H1 (cell line): ENCODE data around the gene CST6. TPM values are rescaled to one million over a fixed set of nuclear protein-coding genes. Genes with fewer than 3 reads are reported as not detected.

Source experiments
- CTCF ChIA-PET: fragments of 300-600 bp; sonication (Branson Sonifier 250); formaldehyde crosslinking; loops from one replicate; lab custom pipeline; 2021; ENCODE audit not compliant: partially characterized antibody; lab: Charles Lee
- POLR2A ChIA-PET: fragments of 300-600 bp; sonication (Branson Sonifier 250); formaldehyde crosslinking; loops from one replicate; lab custom pipeline; 2021; ENCODE audit warnings: inconsistent platforms; ENCODE audit not compliant: partially characterized antibody; lab: Charles Lee
- DNase-seq, 2 experiments: peaks; one replicate each; pipeline versions ENCODE4 v3.0.0 to v3.0.0-alpha.2; 2010 to 2022; ENCODE audit warnings: low spot score in 2 of 2, low read depth in 1 of 2, mixed read lengths in 1 of 2
- FAIRE-seq: peaks from 2 replicates; lab custom pipeline; 2011; peaks lifted over from hg19 to GRCh38; lab: Jason Lieb, UNC
- H2AFZ ChIP-seq: 2 replicates; pipeline ENCODE4 v1.8.1; 2012; ENCODE audit warnings: low read length, inconsistent platforms
- H2AK5ac ChIP-seq: 2 replicates; pipeline ENCODE4 v1.6.1; 2013; ENCODE audit warnings: low read depth, low read length
- H2BK120ac ChIP-seq: replicated peaks from 2 replicates; pipeline ENCODE3; 2013; ENCODE audit warnings: low read depth, low read length, inconsistent platforms
- H2BK12ac ChIP-seq: 2 replicates; pipeline ENCODE4 v1.6.1; 2013; ENCODE audit warnings: low read depth, low read length
- H2BK15ac ChIP-seq: 2 replicates; pipeline ENCODE4 v1.6.1; 2013; ENCODE audit warnings: low read length
- H2BK20ac ChIP-seq: 2 replicates; pipeline ENCODE4 v1.6.1; 2013; ENCODE audit warnings: low read length
- H2BK5ac ChIP-seq: 2 replicates; pipeline ENCODE4 v1.6.1; 2013; ENCODE audit warnings: low read depth, low read length
- H3K14ac ChIP-seq: 2 replicates; pipeline ENCODE4 v1.6.1; 2013; ENCODE audit warnings: inconsistent platforms; ENCODE audit not compliant: insufficient read length
- H3K18ac ChIP-seq: 2 replicates; pipeline ENCODE4 v1.6.1; 2013; ENCODE audit warnings: low read length; ENCODE audit errors: extremely low read depth
- H3K23ac ChIP-seq: 2 replicates; pipeline ENCODE4 v1.6.1; 2013; ENCODE audit warnings: inconsistent platforms; ENCODE audit not compliant: insufficient read length
- H3K23me2 ChIP-seq: 2 replicates; pipeline ENCODE4 v1.6.1; 2013; ENCODE audit warnings: low read depth, low read length
- H3K27ac ChIP-seq: 2 replicates; pipeline ENCODE4 v1.6.1; 2011; ENCODE audit warnings: low read depth, low read length, inconsistent platforms
- H3K27me3 ChIP-seq, 4 experiments: replicated peaks in 1 of 4; 1 replicate in 1 of 4; 2 replicates in 3 of 4; pipeline versions ENCODE4 v1.6.1 to v1.8.1; 2011 to 2013; ENCODE audit warnings: low read length in 3 of 4, mild to moderate bottlenecking in 3 of 4, inconsistent platforms in 2 of 4, mixed read lengths in 2 of 4, moderate library complexity in 1 of 4; ENCODE audit not compliant: control insufficient read depth in 3 of 4, insufficient read depth in 3 of 4; ENCODE audit errors: extremely low read depth in 1 of 4
- H3K36me3 ChIP-seq, 4 experiments: 2 replicates each; pipeline versions ENCODE4 v1.6.1 to v1.8.1; 2011 to 2013; ENCODE audit warnings: mild to moderate bottlenecking in 4 of 4, low read length in 3 of 4, moderate library complexity in 2 of 4, control low read depth in 1 of 4, inconsistent platforms in 1 of 4; ENCODE audit not compliant: insufficient read depth in 4 of 4, control insufficient read depth in 2 of 4
- H3K4ac ChIP-seq: replicated peaks from 2 replicates; pipeline ENCODE3; 2013; ENCODE audit warnings: low read length, low read depth, mixed read lengths, inconsistent platforms; ENCODE audit not compliant: insufficient read length
- H3K4me1 ChIP-seq, 4 experiments: replicated peaks in 1 of 4; 1 replicate in 1 of 4; 2 replicates in 3 of 4; pipeline versions ENCODE4 v1.6.1 to v1.8.1; 2011 to 2013; ENCODE audit warnings: low read length in 3 of 4, inconsistent platforms in 2 of 4, mixed read lengths in 1 of 4; ENCODE audit not compliant: insufficient read depth in 4 of 4, control insufficient read depth in 3 of 4
- H3K4me2 ChIP-seq, 2 experiments: 2 replicates each; pipeline versions ENCODE4 v1.6.1 to v1.8.1; 2011 to 2013; ENCODE audit warnings: low read depth in 2 of 2, low read length in 2 of 2, control low read depth in 1 of 2, inconsistent platforms in 1 of 2, mild to moderate bottlenecking in 1 of 2; ENCODE audit not compliant: insufficient read depth in 1 of 2
- H3K4me3 ChIP-seq, 4 experiments: fragments of 200-600, 300-600 bp in 1 of 4; sonication (generic), shearing (Covaris generic), sonication (Bioruptor Twin) in 1 of 4; 2 replicates each; pipeline versions ENCODE4 v1.5.1 to v1.8.1; 2011 to 2016; ENCODE audit warnings: low read length in 4 of 4, low read depth in 3 of 4, control low read depth in 2 of 4, inconsistent platforms in 2 of 4, mild to moderate bottlenecking in 2 of 4, mixed read lengths in 1 of 4, moderate library complexity in 1 of 4; ENCODE audit not compliant: insufficient read depth in 2 of 4; ENCODE audit errors: extremely low read depth in 1 of 4
- H3K56ac ChIP-seq: replicated peaks from 2 replicates; pipeline ENCODE3; 2013; ENCODE audit warnings: low read depth, mild to moderate bottlenecking, mixed read lengths, low read length, inconsistent platforms; ENCODE audit not compliant: insufficient read length
- H3K79me1 ChIP-seq: 2 replicates; pipeline ENCODE4 v1.6.1; 2013; ENCODE audit warnings: low read depth, low read length, control low read depth
- H3K79me2 ChIP-seq, 2 experiments: 2 replicates each; pipeline versions ENCODE4 v1.6.1 to v1.8.1; 2012 to 2013; ENCODE audit warnings: low read length in 2 of 2, mild to moderate bottlenecking in 2 of 2, inconsistent platforms in 1 of 2; ENCODE audit not compliant: insufficient read depth in 2 of 2, control insufficient read depth in 1 of 2
- H3K9ac ChIP-seq, 4 experiments: replicated peaks in 1 of 4; 1 replicate in 1 of 4; 2 replicates in 3 of 4; pipeline versions ENCODE4 v1.6.1 to v1.8.1; 2011 to 2013; ENCODE audit warnings: low read depth in 3 of 4, low read length in 3 of 4, control low read depth in 2 of 4, mild to moderate bottlenecking in 2 of 4, moderate library complexity in 2 of 4, inconsistent platforms in 1 of 4; ENCODE audit errors: extremely low read depth in 1 of 4
- H3K9me3 ChIP-seq, 2 experiments: 2 replicates each; pipeline versions ENCODE4 v1.6.1 to v1.8.1; 2012 to 2013; ENCODE audit warnings: mild to moderate bottlenecking in 2 of 2, moderate library complexity in 2 of 2, control low read depth in 1 of 2, inconsistent platforms in 1 of 2, low read depth in 1 of 2, low read length in 1 of 2, mixed read lengths in 1 of 2; ENCODE audit not compliant: insufficient read depth in 2 of 2
- H4K20me1 ChIP-seq, 2 experiments: replicated peaks in 1 of 2; 2 replicates each; pipeline versions ENCODE3 to v1.8.1; 2011 to 2013; ENCODE audit warnings: inconsistent platforms in 2 of 2, low read length in 2 of 2, mild to moderate bottlenecking in 1 of 2; ENCODE audit not compliant: insufficient read depth in 2 of 2, control insufficient read depth in 1 of 2
- H4K5ac ChIP-seq: 2 replicates; pipeline ENCODE4 v1.6.1; 2013; ENCODE audit warnings: low read length, low read depth, mixed read lengths, inconsistent platforms; ENCODE audit not compliant: insufficient read length
- H4K8ac ChIP-seq: 2 replicates; pipeline ENCODE4 v1.8.0; 2013; ENCODE audit warnings: mild to moderate bottlenecking, moderate library complexity, low read length, inconsistent platforms; ENCODE audit not compliant: insufficient read depth; ENCODE audit errors: extremely low read depth
- H4K91ac ChIP-seq: replicated peaks from 2 replicates; pipeline ENCODE3; 2013; ENCODE audit warnings: low read length, mixed read lengths, inconsistent platforms; ENCODE audit not compliant: insufficient read length
- EGR1 ChIP-seq: IDR thresholded peaks from 2 replicates; pipeline ENCODE4 v1.6.1; 2011; ENCODE audit warnings: low read depth, low read length, borderline replicate concordance
- EZH2 ChIP-seq: fragments of 200-600 bp; sonication (generic); IDR thresholded peaks from 2 replicates; pipeline ENCODE4 v1.7.1; 2012; ENCODE audit warnings: low read depth, mild to moderate bottlenecking, moderate library complexity, low read length, inconsistent platforms; ENCODE audit not compliant: severe bottlenecking
- GTF2F1 ChIP-seq: IDR thresholded peaks from 2 replicates; pipeline ENCODE4 v1.6.1; 2012; ENCODE audit warnings: low read depth, low read length, improper control_type of control experiment, borderline replicate concordance
- NRF1 ChIP-seq: IDR thresholded peaks from 2 replicates; pipeline ENCODE4 v1.6.1; 2011; ENCODE audit warnings: mild to moderate bottlenecking, low read depth, low read length, improper control_type of control experiment
- POU5F1 ChIP-seq: IDR thresholded peaks from 2 replicates; pipeline ENCODE4 v1.6.1; 2011; ENCODE audit warnings: low read depth, mild to moderate bottlenecking, low read length, moderate library complexity
- RNF2 ChIP-seq: fragments of 200-900, 300-1000 bp; sonication (generic); IDR thresholded peaks from 2 replicates; pipeline ENCODE4 v1.7.1; 2016; ENCODE audit warnings: borderline replicate concordance, low read depth, mild to moderate bottlenecking, antibody characterized with exemption, low read length; ENCODE audit not compliant: poor library complexity, severe bottlenecking; ENCODE audit errors: missing control alignments
- SIX5 ChIP-seq: IDR thresholded peaks from 2 replicates; pipeline ENCODE4 v1.6.1; 2011; ENCODE audit warnings: mild to moderate bottlenecking, low read depth, low read length
- SP4 ChIP-seq: IDR thresholded peaks from 2 replicates; pipeline ENCODE4 v1.6.1; 2012; ENCODE audit warnings: low read length, inconsistent platforms
- TAF7 ChIP-seq: optimal IDR thresholded peaks from 2 replicates; pipeline ENCODE3; 2011; ENCODE audit warnings: low read depth, mild to moderate bottlenecking, inconsistent platforms, low read length, moderate library complexity, borderline replicate concordance
- TEAD4 ChIP-seq: IDR thresholded peaks from 2 replicates; pipeline ENCODE4 v1.6.1; 2012; ENCODE audit warnings: low read depth, low read length, inconsistent platforms, mixed read lengths
- ZNF274 ChIP-seq: IDR thresholded peaks from 2 replicates; pipeline ENCODE4 v1.7.0; 2012; ENCODE audit warnings: low read length, borderline replicate concordance; ENCODE audit errors: extremely low read depth
- WGBS, 2 experiments: shearing (Covaris generic) in 1 of 2; methylation state at CpG; one replicate each; pipeline versions ENCODE4 v1.1.6 to v1.1.7; 2013 to 2015; ENCODE audit warnings: low lambda C conversion rate in 2 of 2, mixed read lengths in 2 of 2, inconsistent platforms in 1 of 2, low coverage in 1 of 2, missing lambda C conversion rate in 1 of 2; ENCODE audit not compliant: insufficient replicate concordance in 2 of 2, insufficient coverage in 1 of 2, insufficient read length in 1 of 2; ENCODE audit errors: extremely low coverage in 1 of 2, missing lambda C conversion rate in 1 of 2; 5-methylcytosine and 5-hydroxymethylcytosine counted together
- polyA plus RNA-seq, 7 experiments: library from polyadenylated mRNA; depleted of rRNA in 3 of 7; stranded (reverse) in 5 of 7; unstranded in 2 of 7; fragments of >200 nt in 5 of 7; fragments of 200-250 nt in 2 of 7; gene quantifications; 1 replicate in 5 of 7; 2 replicates in 1 of 7; 4 replicates in 1 of 7; pipeline versions ENCODE4 v1.2.1 to v1.2.3, GENCODE V29; 2011 to 2013; ENCODE audit warnings: missing spikeins in 2 of 7, mixed read lengths in 2 of 7
- total RNA-seq: library from RNA; stranded (reverse); fragmentation: NEBNext Ultra II Directional; extraction: Animal tissue kit (Norgen Biotek cat#: 25700); gene quantifications from 2 replicates; pipeline ENCODE4 v1.2.1, GENCODE V29; 2021
- TF ChIP-seq, protein P1 (sequence below): IDR thresholded peaks from 2 replicates; pipeline ENCODE4 v1.6.1; 2012; ENCODE audit warnings: inconsistent platforms

The CST6 gene
- total and polyA plus RNA-seq, 2 of the 8 experiments (the other 6 are each of a cell fraction or from before 2014, with no cell fraction given) = 1.6 to 7.6 TPM

DNA sequence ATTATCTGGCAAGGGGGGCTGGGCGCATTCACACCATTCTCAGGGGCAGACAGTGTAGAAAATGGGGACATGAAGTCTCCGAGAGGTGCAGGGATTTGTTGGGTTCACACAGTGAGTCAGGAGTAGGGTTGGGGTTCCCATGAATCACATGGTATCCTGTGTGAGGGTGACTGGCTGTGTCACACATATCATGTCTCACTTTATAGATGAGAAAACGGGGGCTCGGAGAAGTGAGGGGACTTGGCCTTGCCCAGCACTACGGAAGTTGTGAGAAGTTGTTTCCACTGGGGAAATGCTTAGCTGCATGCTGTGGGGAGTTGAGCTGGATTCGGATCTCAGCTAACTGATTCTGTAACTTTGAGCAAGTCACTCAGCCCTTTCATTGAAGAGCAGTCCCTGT, 32.9 kb downstream of the CST6 start:
- H3K9me3 ChIP-seq = peaks cover 0 to 10% of the 10 kb centered on the region in 2 experiments; a peak in 1 of 4 replicates
- H2BK15ac ChIP-seq = no peak overlapping the region
- no peak overlapping the region for H3K4me3 ChIP-seq
- no peak overlapping the region for H3K9ac ChIP-seq
- H3K4ac ChIP-seq = no peak overlapping the region
- H3K27ac ChIP-seq = no peak overlapping the region
- peaks cover 0 to 4% of the 10 kb centered on the region in 2 experiments for H4K20me1 ChIP-seq
- H3K79me2 ChIP-seq = peaks cover 0 to 13% of the 10 kb centered on the region in 2 experiments; a peak in 1 of 4 replicates
- H4K91ac ChIP-seq = no peak overlapping the region
- ChIA-PET CTCF (interaction anchor here (0.6 to 5.7 kb wide), 29 partner anchors 8 to 466 kb away, joined by 3 to 39 read pairs (median 5); partner anchors contain the start of genes BANF1, CATSPER1, CCDC85B and EIF1AD), POLR2A (interaction anchor here (0.7 to 1.6 kb wide), 7 partner anchors 8 to 91 kb away, joined by 3 to 8 read pairs (median 3); partner anchors contain the start of gene CST6)
- H3K36me3 ChIP-seq = peaks cover 0 to 17% (median 8%) of the 10 kb centered on the region in 4 experiments; a peak in 5 of 8 replicates
- 0 out of 4 replicates have a peak overlapping the region, but pooled peaks of 1 of the 2 experiments have one; percentile 35 for H3K4me2 ChIP-seq
- no peak overlapping the region for H4K8ac ChIP-seq
- DNase-seq (no peak), FAIRE-seq (no peak)
- H2AK5ac ChIP-seq = no peak overlapping the region
- H3K27me3 ChIP-seq = no peaks in the 10 kb centered on the region
- H2BK120ac ChIP-seq = no peak overlapping the region
- H3K4me1 ChIP-seq = peaks cover 0 to 21% (median 14%) of the 10 kb centered on the region in 4 experiments; a peak in 6 of 7 replicates
- no peak overlapping the region for H3K56ac ChIP-seq
- H2AFZ ChIP-seq = no peak overlapping the region
- no peak overlapping the region for H3K23ac ChIP-seq
- no peak overlapping the region for H2BK5ac ChIP-seq
- WGBS, 2 experiments = 92% methylated on average over 6 of the region's 6 CpGs; no CpG with 5 or more reads in 1 of the 2 experiments
- 0 out of 2 replicates have a peak overlapping the region, but pooled peaks have one; percentile 60 for H2BK12ac ChIP-seq
- H3K23me2 ChIP-seq = peaks cover 6% of the 10 kb centered on the region; the same call in 1 of the 2 replicates
- no peak overlapping the region for H3K14ac ChIP-seq
- peaks cover 9% of the 10 kb centered on the region for H3K79me1 ChIP-seq
- H4K5ac ChIP-seq = no peak overlapping the region
- no peak overlapping the region for H2BK20ac ChIP-seq
- H3K18ac ChIP-seq = no peak overlapping the region
- TF ChIP-seq RNF2 (no peak), TAF7 (no peak), POU5F1 (no peak), EZH2 (no peak), TEAD4 (no peak), SIX5 (no peak), GTF2F1 (no peak), SP4 (no peak), ZNF274 (no peak), EGR1 (no peak), NRF1 (no peak)
- TF ChIP-seq, protein P1, sequence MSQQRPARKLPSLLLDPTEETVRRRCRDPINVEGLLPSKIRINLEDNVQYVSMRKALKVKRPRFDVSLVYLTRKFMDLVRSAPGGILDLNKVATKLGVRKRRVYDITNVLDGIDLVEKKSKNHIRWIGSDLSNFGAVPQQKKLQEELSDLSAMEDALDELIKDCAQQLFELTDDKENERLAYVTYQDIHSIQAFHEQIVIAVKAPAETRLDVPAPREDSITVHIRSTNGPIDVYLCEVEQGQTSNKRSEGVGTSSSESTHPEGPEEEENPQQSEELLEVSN = no peak
